Activated CD4-positive, alpha-beta T cell treated with anti-CD3 and anti-CD28 coated beads, Interleukin-2, amount 50 U/mL, for 16 hours (primary cell): ENCODE data around the gene CCDC106.

Experiments used
- DNase-seq: peaks from one replicate; pipeline ENCODE4 v3.0.0-alpha.2; 2020

Gene CCDC106

GRCh38 chr19:55647732-55648584 is at the start of gene CCDC106:
TSS of gene CCDC106 (plus strand) at chr19:55648212. CDS start at chr19:55649047, 835 bp downstream.
- no peak for DNase-seq

GRCh38 chr19:55598719-55599467 is 49.1 kb upstream of the CCDC106 start:
- DNase-seq, result peak; percentile 97

GRCh38 chr19:55599468-55599841 is 48.6 kb upstream of the CCDC106 start, which contains the start of gene FIZ1:
TSS of gene FIZ1 (minus strand) at chr19:55599517. CDS start at chr19:55597865, 1,652 bp downstream.
- peak; percentile 98 for DNase-seq

- peak; percentile 87 for DNase-seq
Measured at GRCh38 chr19:55599842-55600661, 48.0 kb upstream of the CCDC106 start, which contains the start of gene ZNF524. TSS of gene ZNF524 (plus strand) at chr19:55600288. CDS start at chr19:55602113, 1,825 bp downstream.

DNA sequence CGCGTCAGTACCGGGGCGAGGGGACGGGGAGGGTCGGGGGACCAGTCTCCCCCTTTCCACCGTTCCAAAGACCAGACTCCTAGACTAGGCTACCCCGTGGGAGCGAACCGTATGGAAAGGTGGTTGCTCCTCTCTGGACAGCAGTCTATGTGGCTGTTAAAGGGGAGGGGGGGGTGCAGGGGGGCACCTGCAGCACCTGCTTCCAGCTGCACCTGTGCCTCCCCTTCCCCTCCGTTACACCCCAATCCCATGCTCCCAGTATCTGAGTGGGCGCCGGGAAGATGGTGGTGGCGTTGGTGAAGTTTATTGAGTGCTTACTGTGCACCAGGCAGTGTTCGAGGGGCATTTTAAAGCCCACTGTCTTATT is 47.4 kb upstream of the CCDC106 start:
- DNase-seq, result no peak

GRCh38 chr19:55601084-55601483 is 46.9 kb upstream of the CCDC106 start:
- no peak for DNase-seq

DNA sequence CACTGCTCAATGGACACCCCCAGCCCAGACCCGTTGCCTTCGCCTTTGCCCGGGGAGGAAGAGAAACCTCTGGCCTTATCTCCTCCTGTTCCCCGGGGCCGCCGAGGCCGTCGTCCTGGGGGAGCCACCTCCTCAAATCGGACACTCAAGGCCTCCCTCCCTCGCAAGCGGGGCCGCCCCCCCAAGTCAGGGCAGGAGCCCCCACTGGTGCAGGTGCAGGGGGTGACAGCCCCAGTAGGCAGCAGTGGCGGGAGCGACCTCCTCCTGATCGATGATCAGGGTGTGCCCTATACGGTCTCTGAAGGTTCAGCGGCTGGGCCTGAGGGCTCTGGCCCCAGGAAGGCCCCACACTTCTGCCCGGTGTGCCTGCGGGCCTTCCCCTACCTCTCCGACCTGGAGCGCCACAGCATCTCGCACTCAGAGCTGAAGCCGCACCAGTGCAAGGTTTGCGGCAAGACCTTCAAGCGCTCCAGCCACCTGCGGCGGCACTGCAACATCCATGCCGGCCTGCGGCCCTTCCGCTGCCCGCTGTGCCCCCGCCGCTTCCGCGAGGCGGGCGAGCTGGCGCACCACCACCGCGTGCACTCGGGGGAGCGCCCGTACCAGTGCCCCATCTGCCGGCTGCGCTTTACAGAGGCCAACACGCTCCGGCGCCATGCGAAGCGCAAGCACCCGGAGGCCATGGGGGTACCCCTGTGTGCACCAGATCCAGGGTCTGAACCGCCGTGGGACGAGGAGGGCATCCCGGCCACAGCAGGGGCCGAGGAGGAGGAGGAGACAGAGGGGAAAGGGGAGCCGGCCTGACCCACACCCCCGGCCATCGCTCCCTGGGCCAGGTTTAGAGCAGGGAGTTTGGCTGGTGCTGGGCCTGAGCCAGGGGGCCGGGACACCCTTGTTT is 45.7 kb upstream of the CCDC106 start:
- no peak for DNase-seq

- no peak for DNase-seq
Measured at GRCh38 chr19:55603115-55603514, 44.9 kb upstream of the CCDC106 start.

DNA sequence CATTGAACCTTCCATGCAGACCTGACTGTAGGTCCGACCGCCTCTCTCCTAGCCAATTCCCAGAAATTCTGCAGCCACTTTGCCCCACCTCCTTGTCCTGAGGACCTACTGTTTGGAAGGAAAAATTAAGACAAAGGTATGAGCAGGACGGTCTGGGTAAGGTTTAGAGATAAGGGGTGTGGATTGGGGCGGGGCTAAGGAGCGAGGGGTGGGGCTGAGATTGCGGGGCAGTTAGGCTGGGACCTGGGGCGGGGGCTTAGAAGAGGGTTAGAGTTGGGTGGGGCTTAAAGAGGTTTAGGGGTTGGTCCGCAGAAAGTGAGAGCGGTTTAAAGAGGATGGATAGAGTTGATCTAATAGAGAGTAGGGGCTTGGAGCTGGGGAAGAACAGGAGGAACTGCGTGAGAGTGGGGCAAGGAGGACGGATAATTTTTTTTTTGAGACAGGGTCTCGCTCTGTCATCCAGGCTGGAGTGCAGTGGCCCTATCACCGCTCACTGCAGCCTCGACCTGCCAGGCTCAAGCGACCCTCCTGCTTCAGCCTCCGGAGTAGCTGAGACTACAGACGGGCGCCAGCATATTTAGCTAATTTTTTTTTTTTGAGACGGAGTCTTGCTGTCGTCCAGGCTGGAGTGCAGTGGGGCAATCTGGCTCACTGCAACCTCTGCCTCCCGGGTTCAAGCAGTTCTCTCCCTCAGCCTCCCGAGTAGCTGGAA is 44.3 kb upstream of the CCDC106 start:
- no peak for DNase-seq

- peak; percentile 99 for DNase-seq
Measured at GRCh38 chr19:55605207-55605636, 42.8 kb upstream of the CCDC106 start.

- DNase-seq, result peak; percentile 74
Measured at GRCh38 chr19:55605637-55606470, 42.2 kb upstream of the CCDC106 start, which contains the start of gene ZNF865. TSS of gene ZNF865 (plus strand) at chr19:55605647. CDS start at chr19:55613619, 7,972 bp downstream.

DNA sequence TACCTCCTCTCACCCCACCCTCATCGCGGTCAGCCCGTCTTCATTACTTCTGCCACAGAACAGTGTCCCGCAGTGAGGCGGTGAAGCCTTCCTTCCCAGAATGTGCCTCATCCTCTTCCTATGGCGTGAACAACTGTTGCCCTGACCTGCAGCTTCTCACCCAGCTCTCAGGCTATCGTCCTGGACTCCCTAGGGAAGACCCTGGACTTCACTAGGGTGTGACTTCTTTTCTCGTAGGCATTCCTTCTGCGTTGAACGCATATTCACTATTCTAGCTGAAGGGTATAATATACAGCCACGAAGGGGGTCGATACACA is 41.6 kb upstream of the CCDC106 start:
- DNase-seq, result no peak

GRCh38 chr19:55606817-55607216 is 41.2 kb upstream of the CCDC106 start:
- DNase-seq, result no peak

- DNase-seq, result no peak
Measured at GRCh38 chr19:55609326-55609725, 38.7 kb upstream of the CCDC106 start.

GRCh38 chr19:55611300-55611982 is 36.6 kb upstream of the CCDC106 start:
- DNase-seq, result no peak

DNA sequence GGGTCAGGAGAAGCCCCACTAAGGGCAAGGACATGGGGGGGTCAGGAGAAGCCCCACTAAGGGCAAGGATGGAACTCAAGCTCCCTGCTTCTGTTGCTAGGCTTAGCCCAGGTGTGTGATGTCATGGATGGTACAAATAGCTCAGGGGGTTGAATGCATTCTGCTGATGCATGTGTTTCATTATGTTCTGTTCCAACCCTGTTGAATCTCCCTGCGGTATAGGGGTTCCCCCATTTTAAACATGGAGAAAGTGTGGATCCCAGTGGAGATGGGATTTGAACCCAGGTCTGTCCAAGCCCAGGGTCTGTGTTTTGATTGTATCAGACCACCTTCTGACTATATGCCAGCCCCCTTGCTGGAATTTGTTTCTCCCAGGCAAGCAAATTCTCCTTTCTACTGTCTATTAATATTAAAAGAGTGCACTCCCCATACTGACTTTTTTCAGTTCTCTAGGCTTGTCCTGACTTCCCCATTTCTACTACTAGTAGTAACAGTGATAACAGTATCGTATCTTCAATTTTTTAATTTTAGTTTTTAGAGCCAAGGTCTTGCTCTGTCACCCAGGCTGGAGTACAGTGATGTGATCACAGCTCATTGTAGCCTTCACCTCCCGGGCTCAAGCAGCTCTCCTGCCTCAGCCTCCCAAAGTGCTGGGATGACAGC is 35.9 kb upstream of the CCDC106 start:
- no peak for DNase-seq

- DNase-seq, result no peak
Measured at GRCh38 chr19:55613396-55613795, 34.6 kb upstream of the CCDC106 start.

GRCh38 chr19:55613930-55614710 is 33.9 kb upstream of the CCDC106 start:
- DNase-seq, result no peak
